Fibroblast of villous mesenchyme (primary cell): ENCODE measurements around the gene RBX1. TPM values are rescaled to one million over a fixed set of nuclear protein-coding genes. Genes with fewer than 3 reads are reported as not detected.
A peak's percentile ranks its signal among the peaks of the same experiment; 100 is the strongest.

ENCODE experiments used
- DNase-seq: peaks from one replicate; pipeline ENCODE4 v3.0.0-alpha.2; 2010; ENCODE audit warnings: low read depth
- H3K4me3 ChIP-seq: 2 replicates; pipeline ENCODE4 v1.5.1; 2011; ENCODE audit warnings: low read depth, mild to moderate bottlenecking, low read length
- CTCF ChIP-seq: IDR thresholded peaks from 2 replicates; pipeline ENCODE4 v1.5.1; 2012; ENCODE audit warnings: low read depth, mild to moderate bottlenecking, low read length; ENCODE audit not compliant: insufficient read depth
- small RNA-seq: library from RNA; depleted of rRNA; stranded (forward); fragments of <200 nt; gene quantifications from one replicate; pipeline ENCODE3, GENCODE V24; 2012
- total RNA-seq: library from RNA; depleted of rRNA; stranded (reverse); fragments of >200 nt; gene quantifications from 2 replicates; pipeline ENCODE4 v1.2.3, GENCODE V29; 2012

The RBX1 gene
- total RNA-seq, 1 donor = 54.4 TPM

GRCh38 chr22:41015003-41015402 lies 63.8 kb downstream of the RBX1 start:
- TF ChIP-seq CTCF = no peak
- no peak for DNase-seq
- no peak overlapping the region for H3K4me3 ChIP-seq

- no peak for DNase-seq
- peak overlapping the region; percentile 67 for H3K4me3 ChIP-seq
- TF ChIP-seq CTCF = no peak
Measured at GRCh38 chr22:41021061-41021612, 70.0 kb downstream of the RBX1 start.

- no peak for TF ChIP-seq CTCF
- peak overlapping the region; percentile 67 for H3K4me3 ChIP-seq
Measured at GRCh38 chr22:41021613-41022454, 70.7 kb downstream of the RBX1 start.

DNA sequence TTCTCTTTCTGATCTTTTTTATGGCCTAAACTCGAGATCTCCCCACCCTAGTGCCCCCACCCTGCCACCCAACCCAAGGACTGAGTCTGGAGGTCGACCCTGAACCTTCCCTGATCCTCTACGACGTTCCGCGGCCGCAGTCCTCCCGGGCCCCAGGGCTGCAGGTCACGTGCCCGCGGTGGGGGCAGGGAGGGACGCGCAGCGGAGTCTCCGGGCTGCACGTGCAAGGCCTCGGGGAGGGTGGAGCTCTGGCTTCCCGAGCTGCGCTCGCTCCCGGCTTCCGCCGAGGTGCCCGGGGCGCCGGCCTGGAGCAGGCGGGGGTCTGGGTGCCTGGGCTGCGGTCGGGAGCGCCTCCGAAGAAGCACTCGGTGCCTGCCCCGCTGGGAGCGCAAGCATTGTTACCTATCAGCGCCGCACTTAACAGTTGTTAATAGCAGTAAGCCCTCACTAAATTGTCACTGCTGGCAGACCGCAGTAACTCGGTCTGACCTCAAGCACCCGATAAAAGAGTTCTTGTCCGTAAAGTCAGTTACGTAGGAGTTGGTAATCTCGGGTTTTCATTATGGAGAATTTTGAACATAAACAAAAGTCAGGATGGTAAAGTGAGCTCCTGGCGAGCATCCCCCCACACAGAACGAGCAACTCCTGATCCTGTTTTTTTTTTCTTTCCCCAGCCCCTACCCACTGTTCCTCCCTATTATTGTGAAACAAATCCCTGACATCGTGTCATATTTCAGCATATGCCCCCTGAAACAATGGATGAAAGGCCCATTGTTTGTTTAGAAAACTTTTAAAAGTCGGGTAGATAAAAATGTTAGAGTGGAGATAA lies 71.5 kb downstream of the RBX1 start:
- no peak for TF ChIP-seq CTCF
- H3K4me3 ChIP-seq = peak overlapping the region; percentile 67
- DNase-seq = peak; percentile 94

More at GRCh38 chr22:41021613-41022454, 70.7 kb downstream of the RBX1 start:
- peak; percentile 61 for DNase-seq

Small RNAs within 50 kb of the gene (small RNA-seq; reads per million reads assigned to genes)
- gene RF00017 (not detected), gene RNU6-379P (not detected)

Other genes starting within 250 kb of the RBX1 start
- gene SLC25A17, start 132.0 kb upstream of the RBX1 start, total RNA-seq = 12.9 and 23.7 TPM in 2 replicates
- gene ST13, start 94.7 kb upstream of the RBX1 start, total RNA-seq = 190 and 199 TPM in 2 replicates
- 15.1 and 19.0 TPM in 2 replicates for gene XPNPEP3, start 94.2 kb upstream of the RBX1 start, total RNA-seq
- gene DNAJB7, start 89.3 kb upstream of the RBX1 start, total RNA-seq = not detected in 2 replicates
- 45.4 and 73.8 TPM in 2 replicates for gene EP300, start 141.2 kb downstream of the RBX1 start, total RNA-seq